GM18951 (cell line): ENCODE data around the gene XBP1.
"Not testable (repeated sequence)": the region's sequence is repeated elsewhere in the genome, so short reads cannot be mapped to it uniquely, and the experiment has no call there.

Source experiments
- POLR2A ChIP-seq: IDR thresholded peaks from 4 replicates; pipeline ENCODE4 v1.6.1; 2011; ENCODE audit warnings: mild to moderate bottlenecking; ENCODE audit not compliant: insufficient read length, insufficient read depth; ENCODE audit errors: extremely low read depth
- in situ Hi-C: fragments of 300-500 bp; cut with MboI; formaldehyde crosslinking; loops from one replicate; pipeline ENCODE4 v1.12.0; 2022; ENCODE audit warnings: low sequenced_read_pairs, mixed read lengths, inconsistent platforms; ENCODE audit not compliant: unreplicated experiment

XBP1 gene

GRCh38 chr22:28772633-28773460, 27.5 kb downstream of the XBP1 start, which contains the start of gene CCDC117:
CCDC117 (plus strand) TSS chr22:28772695; CDS start chr22:28772850, 155 bp downstream.
- peak; percentile 83 for TF ChIP-seq POLR2A
- in situ Hi-C loops, result no loop called here

- no peak for TF ChIP-seq POLR2A
- in situ Hi-C loops, result no loop called here
These were observed 29.1 kb downstream of the XBP1 start for GRCh38 chr22:28771195-28771791.

GRCh38 chr22:28769394-28770085, 30.8 kb downstream of the XBP1 start:
- in situ Hi-C loops, result no loop called here
- no peak for TF ChIP-seq POLR2A

- no peak for TF ChIP-seq POLR2A
- in situ Hi-C loops, result no loop called here
These were observed 31.5 kb downstream of the XBP1 start for GRCh38 chr22:28768701-28769393.

GRCh38 chr22:28766628-28767027, 33.7 kb downstream of the XBP1 start:
- in situ Hi-C loops, result no loop called here
- no peak for TF ChIP-seq POLR2A

GRCh38 chr22:28762000-28762399, 38.4 kb downstream of the XBP1 start:
- in situ Hi-C loops, result not testable (repeated sequence)

- in situ Hi-C loops, result no loop called here
- no peak for TF ChIP-seq POLR2A
These were observed 39.0 kb downstream of the XBP1 start for GRCh38 chr22:28761449-28761755.

GRCh38 chr22:28759861-28760560, 40.4 kb downstream of the XBP1 start:
- in situ Hi-C loops, result no loop called here
- TF ChIP-seq POLR2A, result no peak

GRCh38 chr22:28754512-28754911, 45.9 kb downstream of the XBP1 start:
- in situ Hi-C loops, result not testable (repeated sequence)

- no peak for TF ChIP-seq POLR2A
- in situ Hi-C loops, result no loop called here
These were observed 49.9 kb downstream of the XBP1 start for GRCh38 chr22:28750471-28750881.
